ENCODE data around the gene MAD1L1.
A peak's percentile ranks its signal among the peaks of the same experiment; 100 is the strongest.
"Not testable (repeated sequence)": the region's sequence is repeated elsewhere in the genome, so short reads cannot be mapped to it uniquely, and the experiment has no call there.

MAD1L1 gene

DNA sequence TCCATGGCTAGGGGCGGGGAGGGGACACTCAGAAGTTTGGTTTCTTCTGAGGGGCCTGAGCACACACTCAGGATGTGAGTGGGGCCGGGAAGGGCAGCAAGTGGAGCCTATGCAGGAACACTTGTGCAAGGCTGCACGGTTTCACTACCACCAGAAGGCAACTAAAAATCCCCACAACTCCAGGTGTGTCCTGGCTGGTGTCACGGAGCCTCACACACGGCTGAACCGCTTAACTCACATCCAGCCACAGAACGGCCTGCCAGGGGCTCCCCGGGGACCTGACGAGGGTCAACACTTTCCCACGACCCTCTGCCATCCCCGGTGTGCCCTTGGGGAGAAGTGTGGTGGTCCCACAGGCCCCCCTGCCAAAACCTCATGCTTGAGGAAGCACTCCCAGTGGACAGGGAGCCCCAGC lies 388.8 kb downstream of the MAD1L1 start:
- no peak for DNase-seq (ENCODE audit: low read depth in 2 of 2)

DNA sequence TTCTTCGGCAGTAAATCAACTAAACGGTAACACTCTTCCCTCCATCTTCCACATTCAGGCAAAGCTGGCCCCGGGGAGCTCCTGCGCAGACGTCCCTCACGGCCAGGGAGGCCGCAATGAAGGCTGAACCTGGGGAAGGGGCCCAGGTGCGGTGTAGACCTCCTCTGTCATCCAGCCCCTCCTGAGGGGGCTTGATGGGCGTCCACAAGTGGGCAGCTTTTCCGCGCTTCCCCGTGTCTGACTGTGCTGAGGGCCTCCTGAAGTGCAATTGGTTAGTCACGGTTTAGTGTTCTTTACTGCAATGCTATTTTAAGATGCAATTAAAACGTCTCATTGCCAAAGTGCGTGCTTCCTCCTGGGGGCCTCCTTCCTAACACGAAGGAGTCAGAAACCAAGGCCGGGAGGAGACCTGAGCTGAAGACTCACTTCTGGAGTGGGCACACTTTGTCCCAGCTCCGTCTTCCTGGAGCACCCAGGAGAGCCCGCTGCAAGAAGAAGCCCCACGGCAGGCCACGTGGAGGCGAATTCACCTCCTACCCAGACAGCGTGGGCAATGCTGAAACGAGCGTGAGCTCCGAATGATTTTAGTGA lies 389.4 kb downstream of the MAD1L1 start:
- no peak for DNase-seq (ENCODE audit: low read depth in 2 of 2)

DNA sequence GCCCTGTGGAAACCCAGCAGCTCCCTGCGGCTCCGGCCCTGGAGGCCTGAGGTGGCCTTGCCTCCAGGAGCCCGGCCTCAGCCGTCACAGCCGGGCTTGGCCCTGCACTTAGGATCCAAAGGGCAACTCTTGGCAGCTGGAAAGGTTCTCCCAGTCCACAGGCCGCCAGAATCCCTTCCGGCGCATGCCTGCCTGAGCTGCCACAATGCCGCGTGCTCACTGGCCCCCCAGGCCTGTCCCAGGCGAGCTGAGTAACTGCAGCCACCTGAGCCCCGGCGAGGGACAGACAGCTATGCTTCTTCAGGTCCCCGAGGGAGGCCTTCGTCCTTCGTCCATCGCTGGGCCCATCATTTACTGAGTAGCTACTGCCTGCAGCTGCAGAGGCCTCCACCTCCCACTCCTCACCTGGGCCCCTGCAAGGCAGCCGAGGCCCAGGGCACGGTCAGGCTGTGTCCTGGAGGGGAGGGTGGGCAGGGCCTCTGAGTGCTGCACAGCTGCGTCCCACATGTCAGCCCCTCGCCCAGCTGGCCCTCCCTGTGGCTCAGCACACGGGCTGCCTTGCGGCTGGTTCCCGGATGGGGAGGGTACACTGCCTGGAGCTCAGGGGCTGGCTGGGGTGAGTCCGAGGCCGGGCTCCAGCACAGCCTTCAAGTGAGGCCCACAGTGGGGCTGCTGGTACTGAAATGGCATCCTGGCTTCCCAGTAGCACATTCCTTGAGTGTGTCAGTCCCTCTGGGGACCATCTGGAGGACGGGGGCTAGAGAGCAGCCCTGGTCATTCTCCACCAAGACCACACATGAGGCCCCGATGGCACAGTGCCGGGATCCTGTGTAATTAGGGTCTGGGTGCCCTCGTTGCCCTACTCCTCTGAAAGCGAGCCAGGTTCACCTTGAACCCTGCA lies 390.2 kb downstream of the MAD1L1 start:
- DNase-seq (ENCODE audit: low read depth in 2 of 2): no peak

DNA sequence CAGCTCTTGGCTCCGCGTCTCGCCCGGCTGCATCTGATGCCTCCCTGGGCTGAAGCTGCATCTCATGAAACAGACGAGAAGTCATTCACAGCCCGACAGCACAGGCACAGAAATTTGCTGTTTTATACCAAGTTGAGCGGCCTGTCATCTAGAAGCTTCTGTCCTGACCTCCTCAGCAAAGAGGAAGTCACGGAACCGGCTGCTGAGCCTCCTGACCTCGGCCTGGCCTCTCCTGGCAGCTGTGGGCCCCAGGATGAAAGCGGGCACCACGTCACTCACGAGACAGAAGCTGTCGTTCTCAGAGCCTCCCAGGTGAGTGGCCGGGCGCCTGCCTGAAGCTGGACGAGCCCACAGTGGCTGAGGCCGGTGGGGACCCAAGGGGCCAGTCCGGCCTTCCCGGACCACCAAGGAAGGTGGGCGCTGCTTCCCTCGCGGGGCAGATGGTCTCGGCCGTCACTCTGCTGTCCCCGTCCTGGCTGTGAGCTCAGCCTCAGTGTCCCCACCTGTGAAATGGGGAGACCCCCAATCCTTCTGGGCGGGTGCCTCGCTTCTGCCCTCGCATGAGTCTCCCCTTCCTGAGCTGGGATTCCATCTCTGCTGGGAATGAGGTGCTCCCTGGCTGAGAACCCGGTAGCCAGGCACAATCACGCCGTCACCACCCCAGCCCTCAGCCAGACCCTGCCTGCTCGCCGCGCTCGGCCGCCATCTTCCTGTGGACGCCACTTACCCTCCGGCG lies 391.3 kb downstream of the MAD1L1 start:
- not testable (repeated sequence) for DNase-seq (ENCODE audit: low read depth in 2 of 2)

DNA sequence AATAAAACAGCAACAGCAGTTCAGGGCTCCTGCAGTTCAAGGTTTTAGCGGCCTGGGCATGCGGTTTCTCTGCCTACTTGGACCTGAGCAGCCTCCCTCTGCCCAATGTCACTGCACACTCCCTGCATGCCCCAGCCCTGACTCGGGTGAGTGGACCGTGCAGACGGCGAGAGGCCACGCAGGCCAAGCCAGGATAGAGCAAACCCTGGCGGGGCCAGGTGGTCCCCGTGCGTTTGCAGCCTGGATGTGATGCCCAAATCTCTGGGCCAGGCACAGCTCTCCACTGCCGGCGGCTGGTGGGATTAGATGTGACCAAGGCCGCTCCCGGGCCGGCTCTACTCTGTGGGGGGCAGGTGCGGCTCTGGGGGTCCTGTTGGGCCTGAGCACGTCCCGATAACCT lies 392.0 kb downstream of the MAD1L1 start:
- not testable (repeated sequence) for DNase-seq (ENCODE audit: low read depth in 2 of 2)

DNA sequence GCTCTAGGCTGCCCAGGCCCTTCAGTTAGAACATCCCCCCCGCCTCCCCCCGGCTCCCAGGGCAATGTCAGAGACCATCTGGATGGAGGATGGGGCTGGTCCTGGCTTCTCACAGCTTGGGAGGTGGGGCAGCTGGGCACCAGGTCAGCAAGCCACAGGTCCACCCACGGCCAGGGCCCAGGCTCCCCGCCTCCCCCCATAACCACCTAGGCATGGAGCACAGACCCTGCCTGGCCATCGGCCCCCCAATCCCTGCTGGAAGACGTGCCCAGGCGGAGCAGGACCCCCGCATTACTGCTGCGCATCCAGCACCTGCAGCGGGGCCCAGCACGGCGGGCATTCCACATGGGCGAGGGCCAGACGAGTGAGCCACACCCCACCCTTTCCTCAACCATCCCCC lies 393.0 kb downstream of the MAD1L1 start:
- DNase-seq (ENCODE audit: low read depth in 2 of 2): no peak

DNA sequence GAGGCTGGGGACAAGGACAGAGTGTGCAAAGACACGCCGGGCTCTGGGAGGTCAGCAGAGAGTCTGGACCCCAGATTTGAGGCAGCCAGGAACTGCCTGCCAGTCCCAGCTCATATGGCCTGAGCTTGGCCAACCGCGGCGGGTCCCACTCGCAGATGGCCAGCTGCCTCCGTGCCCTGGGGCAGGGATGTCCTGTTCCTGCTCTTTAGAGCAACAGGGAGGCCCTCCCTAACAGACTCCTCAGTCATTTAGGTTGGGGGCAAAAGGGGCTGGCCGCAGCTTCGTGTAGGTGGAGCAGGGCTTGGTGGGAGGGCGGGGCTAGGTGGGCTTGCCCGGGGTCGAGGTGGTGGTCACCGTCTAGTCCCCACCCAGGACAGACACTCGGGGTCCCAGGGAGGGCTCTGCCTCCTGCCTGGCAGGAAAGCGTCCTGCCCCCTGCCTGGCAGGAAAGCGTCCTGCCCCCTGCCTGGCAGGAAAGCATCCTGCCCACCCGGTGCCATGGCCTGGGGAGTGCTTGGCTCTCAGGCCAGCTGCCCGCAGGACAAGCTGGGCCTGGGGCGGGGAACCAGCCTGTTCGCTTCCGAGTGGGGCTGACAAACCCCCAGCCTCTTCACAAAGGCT lies 393.7 kb downstream of the MAD1L1 start:
- not testable (repeated sequence) for DNase-seq (ENCODE audit: low read depth in 2 of 2)

DNA sequence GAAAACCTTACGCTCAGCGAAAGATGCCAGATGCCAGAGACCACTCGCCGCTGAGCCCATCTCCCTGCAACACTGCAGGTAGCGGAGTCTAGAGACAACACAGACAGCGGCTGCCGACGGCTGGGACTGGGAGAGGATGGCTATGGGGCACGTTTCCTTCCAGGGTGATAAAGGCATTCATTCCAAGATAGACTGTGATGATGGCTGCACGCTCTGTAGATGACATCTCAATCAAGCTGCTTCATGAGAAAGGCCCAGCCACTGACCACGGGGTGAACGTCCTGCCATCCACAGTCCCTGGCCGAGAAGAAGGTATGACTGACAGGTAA lies 394.2 kb downstream of the MAD1L1 start:
- not testable (repeated sequence) for DNase-seq (ENCODE audit: low read depth in 2 of 2)

DNA sequence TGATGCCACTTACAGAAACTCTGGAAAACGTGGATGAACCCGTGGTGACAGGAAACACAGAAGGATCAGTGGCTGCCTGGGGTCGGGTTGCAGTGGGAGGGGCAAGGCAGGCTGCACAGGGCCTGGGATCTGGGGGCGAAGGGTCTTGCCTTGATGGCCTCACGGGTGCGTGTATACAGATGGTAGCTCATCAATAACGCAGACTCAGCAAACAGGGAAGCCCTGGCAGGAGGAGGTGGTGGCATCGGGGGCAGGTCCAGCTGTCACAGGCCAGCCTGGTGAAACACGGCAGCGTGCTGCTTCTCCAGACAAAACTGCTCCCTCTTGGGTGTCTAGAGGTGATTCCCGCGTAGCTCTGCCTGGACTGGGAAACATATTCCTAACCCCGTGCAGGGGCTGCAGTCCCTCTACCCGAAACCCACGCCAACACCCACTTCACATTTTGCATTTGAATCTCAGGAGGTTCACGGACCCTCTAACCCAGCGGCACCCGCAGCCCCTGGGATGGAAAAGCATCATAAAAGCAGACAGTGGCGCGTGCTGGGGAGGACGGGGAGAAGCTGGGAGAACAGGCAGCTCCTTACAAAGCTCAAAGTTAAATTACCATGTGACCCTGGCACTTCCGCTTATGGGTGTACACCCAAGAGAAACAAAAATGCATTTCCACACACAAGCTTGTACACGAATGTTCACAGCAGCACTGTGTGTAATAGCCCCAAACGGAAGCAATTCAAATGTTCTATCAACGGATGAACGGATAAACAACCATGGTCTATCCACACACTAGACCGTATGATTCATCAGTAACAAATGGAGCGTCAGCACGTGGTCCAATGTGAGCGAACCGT lies 394.8 kb downstream of the MAD1L1 start:
- DNase-seq (ENCODE audit: low read depth in 2 of 2): not testable (repeated sequence)

DNA sequence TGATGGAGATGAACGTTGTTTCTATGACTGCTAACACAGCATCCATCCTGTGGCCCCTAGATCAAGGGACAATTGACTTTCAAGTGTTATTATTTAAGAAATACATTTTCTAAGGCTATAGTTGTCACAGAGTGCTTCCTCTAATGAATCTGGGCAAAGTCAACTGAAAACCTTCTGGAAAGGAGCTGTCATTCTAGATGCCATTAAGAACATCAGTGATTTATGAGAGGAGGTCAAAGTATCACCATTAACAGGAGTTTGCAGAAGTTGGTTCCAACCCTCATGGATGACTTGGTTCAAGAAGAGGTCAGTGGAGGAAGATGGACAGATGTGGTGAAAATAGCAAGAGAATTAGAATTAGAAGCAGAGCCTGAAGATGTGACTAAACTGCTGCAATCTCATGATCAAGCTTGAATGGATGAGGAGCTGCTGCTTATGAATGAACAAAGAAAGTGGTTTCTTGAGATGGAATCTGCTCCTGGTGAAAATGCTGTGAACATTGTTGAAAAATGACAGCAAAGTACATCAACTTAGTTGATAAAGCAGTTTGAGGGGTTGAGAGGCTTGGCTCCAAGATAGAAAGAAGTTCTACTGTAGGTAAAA lies 400.7 kb downstream of the MAD1L1 start:
- not testable (repeated sequence) for DNase-seq (ENCODE audit: low read depth in 2 of 2)

DNA sequence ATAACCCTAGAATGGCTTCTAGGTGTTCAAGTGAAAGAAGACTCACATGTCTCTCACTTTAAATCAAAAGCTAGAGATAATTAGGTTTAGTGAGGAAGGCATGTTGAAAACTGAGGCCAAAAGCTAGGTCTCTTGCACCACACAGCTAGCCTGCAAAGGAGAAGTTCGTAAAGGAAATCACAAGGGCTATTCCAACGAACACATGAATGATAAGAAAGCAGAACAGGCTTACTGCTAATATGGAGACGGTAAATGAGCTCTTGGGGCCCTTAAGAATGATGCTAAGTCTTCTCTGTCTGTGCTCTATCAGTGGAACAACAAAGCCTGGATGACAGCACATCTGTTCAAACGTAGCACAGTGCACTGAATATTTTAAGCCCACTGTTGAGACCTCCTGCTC lies 401.3 kb downstream of the MAD1L1 start:
- not testable (repeated sequence) for DNase-seq (ENCODE audit: low read depth in 2 of 2)

DNA sequence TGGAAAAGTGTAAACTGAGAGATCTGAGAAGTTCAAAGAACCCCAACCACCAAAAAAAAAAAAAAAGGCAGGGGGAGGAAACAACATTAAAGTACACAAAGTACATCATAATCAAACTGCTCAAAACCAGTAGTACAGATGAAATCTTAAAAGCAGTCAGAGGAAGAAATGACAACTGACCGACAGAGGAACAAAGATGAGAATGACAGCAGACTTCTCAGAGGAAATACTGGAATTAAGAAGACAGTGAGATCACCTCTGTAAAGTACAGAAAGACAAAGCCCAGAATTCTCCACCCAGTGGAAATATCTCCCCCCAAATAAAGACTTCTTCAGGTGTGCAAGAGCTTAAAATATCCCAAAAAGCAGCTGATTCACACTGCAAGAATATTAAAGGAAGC lies 403.1 kb downstream of the MAD1L1 start:
- DNase-seq (ENCODE audit: low read depth in 2 of 2): not testable (repeated sequence)

DNA sequence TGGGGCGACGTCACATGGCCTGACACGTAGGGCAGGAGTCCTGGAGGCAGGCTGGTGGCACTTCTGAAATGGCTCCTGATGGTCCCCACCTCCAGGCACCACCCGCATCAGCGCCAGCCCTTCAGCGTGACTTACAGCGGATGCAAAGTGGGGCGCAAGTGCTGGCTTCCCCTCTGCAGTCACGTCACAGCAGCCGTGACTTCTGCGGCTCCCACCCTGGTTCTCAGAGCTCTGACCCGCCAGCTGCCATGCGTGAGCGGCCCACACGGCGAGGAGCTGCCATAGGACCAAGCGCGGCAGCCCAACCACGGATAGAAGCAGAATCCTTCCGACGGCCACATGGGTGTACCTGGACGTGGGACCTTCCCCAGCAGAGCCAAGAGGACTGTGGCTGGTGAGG lies 403.6 kb downstream of the MAD1L1 start:
- no peak for DNase-seq (ENCODE audit: low read depth in 2 of 2)

DNA sequence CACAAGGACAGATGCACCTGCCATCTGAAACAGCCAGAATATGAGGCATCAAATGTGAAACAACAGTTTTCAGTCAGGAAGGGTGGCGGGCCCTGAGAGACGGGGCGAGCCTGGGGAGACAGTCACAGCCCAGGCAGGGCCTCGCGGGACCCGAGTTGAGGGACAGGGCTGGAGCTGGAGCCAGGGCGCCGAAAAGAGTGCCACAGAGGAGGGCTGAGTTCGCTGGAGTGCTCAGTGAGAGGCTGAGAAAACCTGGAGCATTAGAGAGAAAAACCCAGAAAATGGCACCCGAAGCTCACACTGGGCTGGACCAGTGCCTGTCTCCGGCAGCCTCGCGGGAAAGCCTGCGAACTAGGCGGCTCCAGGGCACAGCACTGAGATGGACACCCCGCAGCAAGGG lies 404.6 kb downstream of the MAD1L1 start:
- not testable (repeated sequence) for DNase-seq (ENCODE audit: low read depth in 2 of 2)

DNA sequence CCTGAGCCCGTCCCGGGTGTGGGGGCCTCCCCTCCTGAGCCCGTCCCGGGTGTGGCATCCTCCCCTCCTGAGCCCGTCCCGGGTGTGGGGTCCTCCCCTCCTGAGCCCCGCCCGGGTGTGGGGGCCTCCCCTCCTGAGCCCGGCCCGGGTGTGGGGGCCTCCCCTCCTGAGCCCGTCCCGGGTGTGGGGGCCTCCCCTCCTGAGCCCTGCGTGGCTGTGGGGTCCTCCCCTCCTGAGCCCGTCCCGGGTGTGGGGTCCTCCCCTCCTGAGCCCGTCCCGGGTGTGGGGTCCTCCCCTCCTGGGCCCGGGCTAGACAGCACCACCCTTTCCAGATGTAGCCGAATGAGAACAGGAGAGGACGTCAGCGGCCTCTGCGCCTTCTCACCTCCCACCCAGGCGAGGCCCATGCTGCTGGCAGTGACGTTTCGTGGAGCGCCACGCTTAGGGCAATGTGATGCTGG lies 405.2 kb downstream of the MAD1L1 start:
- not testable (repeated sequence) for DNase-seq (ENCODE audit: low read depth in 2 of 2)

DNA sequence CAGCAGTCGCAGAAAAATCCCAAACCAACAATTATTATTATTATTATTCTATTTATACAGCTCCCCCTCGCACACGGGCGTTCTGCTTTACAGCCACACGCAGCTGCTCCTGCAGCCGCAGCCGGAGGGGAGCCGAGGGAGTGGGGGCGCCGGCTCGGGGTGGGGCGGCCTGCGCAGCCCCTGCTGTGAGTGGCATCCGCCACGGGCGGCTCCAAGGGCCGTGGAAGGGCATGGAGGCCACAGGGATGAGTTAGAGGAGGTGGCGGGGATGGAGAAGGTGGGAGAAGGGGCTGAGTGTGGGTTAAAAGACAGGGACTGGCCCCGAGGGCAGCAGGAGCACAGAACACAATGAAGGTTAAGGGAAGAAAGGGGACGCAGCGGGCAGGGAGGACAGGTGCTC lies 405.8 kb downstream of the MAD1L1 start:
- not testable (repeated sequence) for DNase-seq (ENCODE audit: low read depth in 2 of 2)

DNA sequence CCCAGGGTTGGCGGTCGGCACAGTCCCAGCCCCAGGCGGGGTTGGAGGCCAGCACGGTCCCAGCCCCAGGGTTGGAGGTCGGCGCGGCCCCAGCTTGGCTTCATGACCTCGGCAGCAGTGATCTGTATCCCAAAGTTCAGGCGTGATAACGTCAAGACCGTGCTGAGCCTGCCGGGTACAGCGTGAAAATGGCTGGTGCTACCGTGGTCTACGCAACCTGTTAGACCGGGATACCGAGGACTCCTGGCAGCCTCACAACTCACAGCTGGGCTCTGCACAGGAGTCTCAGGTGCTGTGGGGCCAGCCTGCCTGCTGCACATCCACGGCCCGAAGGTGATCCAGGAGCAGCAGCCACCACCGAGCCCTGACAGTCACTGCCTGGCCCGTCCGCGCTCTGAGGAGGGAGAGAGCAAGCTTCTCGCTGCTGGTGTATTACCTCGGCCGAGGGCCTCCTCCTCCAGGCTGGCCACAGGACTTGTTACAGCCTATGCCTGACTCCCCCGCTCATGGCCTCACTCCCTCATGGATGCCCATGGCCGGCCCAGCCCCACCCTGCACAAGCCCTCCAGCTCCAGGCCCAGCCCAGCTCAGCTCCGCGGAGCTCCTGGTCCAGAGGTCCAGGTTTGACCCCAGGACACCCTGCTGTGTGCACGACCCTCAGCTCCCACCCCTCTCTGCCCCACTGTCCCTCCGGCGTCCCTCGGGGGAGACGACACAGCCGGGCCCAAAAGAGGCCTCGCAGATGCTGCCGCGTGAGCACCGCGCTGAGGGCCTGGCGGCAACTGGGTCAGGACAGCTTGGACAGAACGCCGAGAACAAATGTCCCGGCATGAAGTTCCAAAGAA lies 406.6 kb downstream of the MAD1L1 start:
- no peak for DNase-seq (ENCODE audit: low read depth in 2 of 2)

DNA sequence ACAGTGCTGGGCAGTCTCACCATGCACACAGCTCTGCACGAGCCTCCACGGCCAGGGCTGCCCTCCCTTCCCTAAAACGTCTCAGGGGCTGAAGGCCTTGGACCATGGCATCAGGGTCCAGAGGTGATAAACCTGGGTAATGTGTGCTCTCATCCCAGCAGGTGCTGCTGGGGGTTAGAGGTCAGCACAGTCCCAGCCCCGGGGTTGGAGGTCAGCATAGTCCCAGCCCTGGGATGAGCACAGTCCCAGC lies 407.2 kb downstream of the MAD1L1 start:
- not testable (repeated sequence) for DNase-seq (ENCODE audit: low read depth in 2 of 2)

DNA sequence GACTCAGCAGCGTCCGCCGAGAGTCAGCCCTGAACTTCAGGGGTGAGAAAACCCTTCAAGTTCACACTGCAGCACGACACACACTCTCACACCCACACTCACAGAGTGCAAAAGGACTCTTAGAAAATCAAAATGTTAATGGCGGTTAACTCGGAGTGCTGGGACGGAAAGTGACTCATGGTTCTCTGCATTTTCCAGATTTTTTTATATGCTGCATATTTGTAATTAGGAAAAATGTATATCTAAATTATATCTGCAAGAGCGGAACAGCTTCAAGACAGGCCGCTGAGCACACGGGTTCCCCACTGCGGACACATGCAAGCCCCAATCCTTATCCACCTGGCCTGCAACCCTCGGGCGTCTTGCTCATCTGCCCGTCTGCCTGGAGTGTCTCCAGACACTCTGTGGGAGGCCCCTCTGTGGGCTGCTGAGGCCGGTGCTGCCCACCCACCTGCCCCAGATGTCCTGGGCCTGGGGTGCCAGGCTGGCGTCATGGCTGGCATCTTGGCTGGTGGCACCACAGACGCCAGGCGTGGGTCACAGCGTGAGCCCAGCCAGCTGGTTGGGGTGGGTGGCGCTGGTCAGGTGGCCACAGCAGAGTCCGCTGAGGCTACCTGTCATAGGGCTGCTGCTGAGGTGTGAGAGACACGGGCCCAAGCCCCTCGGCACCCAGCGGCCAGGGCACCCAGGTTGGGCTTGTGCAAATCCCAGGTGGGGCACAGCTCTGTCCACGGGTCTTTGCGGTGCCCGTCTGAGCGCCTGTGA lies 407.7 kb downstream of the MAD1L1 start:
- DNase-seq (ENCODE audit: low read depth in 2 of 2): peak in 1 of 2 donors; percentile 29

All from stimulated activated CD8-positive, alpha-beta memory T cell treated with anti-CD3 and anti-CD28 coated beads, Interleukin-15, amount 100 ng/mL, for 48 hours (primary cell).